Measurements from ENCODE around the gene CPNE2. TPM values are rescaled to one million over a fixed set of nuclear protein-coding genes. Genes with fewer than 3 reads are reported as not detected.

CPNE2 gene
- total RNA-seq, 1 experiment from 2014 or later = 14.5 TPM

DNA sequence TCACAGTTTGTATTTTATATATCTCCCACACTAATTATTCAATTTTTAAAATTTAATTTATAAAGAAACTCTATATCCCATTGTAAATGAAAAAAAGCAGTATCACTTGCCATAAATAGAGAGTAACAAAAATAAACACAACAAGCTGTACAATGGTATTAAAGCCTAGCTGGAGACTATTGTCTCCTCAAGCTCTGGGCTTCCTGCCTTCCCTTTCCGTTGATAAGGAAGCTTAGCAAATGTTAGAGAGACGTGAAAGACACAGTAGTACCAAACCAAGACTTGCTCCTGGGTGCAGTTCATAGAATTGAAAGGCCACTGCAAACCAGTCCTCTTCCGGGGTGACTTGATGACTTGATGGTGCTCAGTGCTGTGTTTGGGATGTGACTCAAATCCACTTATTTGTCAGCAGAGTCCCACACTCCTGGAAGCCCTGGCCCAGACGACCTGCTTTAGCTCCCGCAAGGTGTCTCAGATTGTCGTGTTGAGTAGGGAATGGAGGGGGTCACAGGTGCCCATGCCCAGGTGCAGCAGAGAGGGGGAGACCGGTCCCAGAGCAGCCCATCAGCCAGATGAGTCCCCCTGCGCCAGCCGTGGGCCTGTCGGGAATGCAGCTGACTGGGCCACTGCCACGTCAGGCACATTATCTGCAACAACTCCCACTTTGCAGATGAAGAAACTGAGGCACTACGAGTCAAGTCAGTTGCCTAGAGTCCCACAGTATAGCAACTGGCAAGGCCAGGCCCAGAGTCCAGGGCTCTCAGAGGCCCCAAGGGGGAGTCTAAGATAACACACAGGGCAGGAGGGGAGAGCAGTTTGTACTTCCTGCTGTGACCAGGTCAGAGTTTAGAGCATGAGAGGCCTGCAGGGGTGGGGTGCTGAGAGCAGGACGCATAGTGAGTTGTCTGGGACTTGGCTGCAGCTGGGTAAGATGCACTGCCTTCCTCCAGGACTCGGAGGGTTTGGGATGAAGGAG lies 53.0 kb downstream of the CPNE2 start:
- Histone ChIP-seq H3K4me2 (ENCODE audit: low read length) (no peak overlapping the region), H3K4me3 (ENCODE audit: low read length) (no peak overlapping the region), H3K4me1 (ENCODE audit: insufficient read depth, low read length) (no peaks in the 10 kb centered on the region), H3K9ac (ENCODE audit: low read length) (no peak overlapping the region), H3K9me2 (replicated peaks; ENCODE audit: low read length) (no peaks in the 10 kb centered on the region), H3K36me3 (ENCODE audit: low read depth, low read length) (no peaks in the 10 kb centered on the region), H3K9me3 (ENCODE audit: low read length) (no peaks in the 10 kb centered on the region), H2AFZ (ENCODE audit: low read length) (no peak overlapping the region), H4K20me1 (ENCODE audit: low read length) (no peaks in the 10 kb centered on the region), H3F3A (ENCODE audit: low read length, unreplicated experiment) (no peaks in the 10 kb centered on the region), H3K27me3 (ENCODE audit: low read length) (no peaks in the 10 kb centered on the region), H3K79me2 (ENCODE audit: low read length) (no peaks in the 10 kb centered on the region), H3K27ac (ENCODE audit: low read length) (no peak overlapping the region)
- ATAC-seq (no peak), DNase-seq (no peak)
- TF ChIP-seq EZH2phosphoT487 (IDR thresholded peaks at IDR 0.05; ENCODE audit: borderline replicate concordance, low read length) = no peak
- no peak for TF ChIP-seq EZH2 (IDR thresholded peaks at IDR 0.05; ENCODE audit: low read length, unreplicated experiment)
- TF ChIP-seq, protein P1, sequence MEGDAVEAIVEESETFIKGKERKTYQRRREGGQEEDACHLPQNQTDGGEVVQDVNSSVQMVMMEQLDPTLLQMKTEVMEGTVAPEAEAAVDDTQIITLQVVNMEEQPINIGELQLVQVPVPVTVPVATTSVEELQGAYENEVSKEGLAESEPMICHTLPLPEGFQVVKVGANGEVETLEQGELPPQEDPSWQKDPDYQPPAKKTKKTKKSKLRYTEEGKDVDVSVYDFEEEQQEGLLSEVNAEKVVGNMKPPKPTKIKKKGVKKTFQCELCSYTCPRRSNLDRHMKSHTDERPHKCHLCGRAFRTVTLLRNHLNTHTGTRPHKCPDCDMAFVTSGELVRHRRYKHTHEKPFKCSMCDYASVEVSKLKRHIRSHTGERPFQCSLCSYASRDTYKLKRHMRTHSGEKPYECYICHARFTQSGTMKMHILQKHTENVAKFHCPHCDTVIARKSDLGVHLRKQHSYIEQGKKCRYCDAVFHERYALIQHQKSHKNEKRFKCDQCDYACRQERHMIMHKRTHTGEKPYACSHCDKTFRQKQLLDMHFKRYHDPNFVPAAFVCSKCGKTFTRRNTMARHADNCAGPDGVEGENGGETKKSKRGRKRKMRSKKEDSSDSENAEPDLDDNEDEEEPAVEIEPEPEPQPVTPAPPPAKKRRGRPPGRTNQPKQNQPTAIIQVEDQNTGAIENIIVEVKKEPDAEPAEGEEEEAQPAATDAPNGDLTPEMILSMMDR (conservative IDR thresholded peaks at IDR 0.05; ENCODE audit: low read depth, low read length) = no peak
- POLR2A ChIA-PET (ENCODE audit: unreplicated experiment) = interaction anchor here (0.6 kb wide), 1 partner anchor 13 kb away, joined by 4 read pairs; no protein-coding TSS in a partner anchor
- intact Hi-C loops (cut with micrococcal nuclease) = no loop called here
- no TSS peak for BruUV-seq (replicated peaks)
- CTCF ChIA-PET = no interaction called here

DNA sequence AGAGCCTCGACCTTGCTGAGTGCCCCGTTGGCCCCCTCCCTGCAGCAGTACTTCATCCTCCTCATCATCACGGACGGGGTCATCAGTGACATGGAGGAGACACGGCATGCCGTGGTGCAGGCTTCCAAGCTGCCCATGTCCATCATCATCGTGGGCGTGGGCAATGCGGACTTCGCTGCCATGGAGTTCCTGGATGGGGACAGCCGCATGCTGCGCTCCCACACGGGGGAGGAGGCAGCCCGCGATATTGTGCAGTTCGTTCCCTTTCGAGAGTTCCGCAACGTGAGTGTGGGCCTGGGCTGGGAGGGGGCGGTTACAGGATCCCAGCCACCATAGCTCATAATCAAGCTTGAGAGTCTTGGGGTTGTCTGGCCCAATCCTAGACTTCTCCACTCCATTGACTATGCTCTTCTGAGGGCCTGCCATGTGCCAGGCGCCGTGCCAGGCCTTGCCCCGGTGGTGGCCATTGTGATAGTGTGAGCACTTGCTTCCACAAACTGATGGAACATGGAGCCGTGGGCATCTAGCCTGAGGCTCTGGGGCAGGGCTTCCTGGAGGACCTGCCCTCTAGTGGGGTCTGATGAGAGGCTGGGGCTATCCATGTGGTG lies 53.8 kb downstream of the CPNE2 start:
- no peaks in the 10 kb centered on the region for H3K27me3 ChIP-seq (ENCODE audit: low read length)
- no peaks in the 10 kb centered on the region for H3K9me3 ChIP-seq (ENCODE audit: low read length)
- H3K9me2 ChIP-seq (replicated peaks; ENCODE audit: low read length) = no peaks in the 10 kb centered on the region
- H3K4me2 ChIP-seq (ENCODE audit: low read length) = no peak overlapping the region
- ChIA-PET POLR2A (ENCODE audit: unreplicated experiment) (no interaction called here), CTCF (no interaction called here)
- intact Hi-C loops (cut with micrococcal nuclease) = no loop called here
- no peak overlapping the region for H3K27ac ChIP-seq (ENCODE audit: low read length)
- no peaks in the 10 kb centered on the region for H3K79me2 ChIP-seq (ENCODE audit: low read length)
- H3K9ac ChIP-seq (ENCODE audit: low read length) = no peak overlapping the region
- no peaks in the 10 kb centered on the region for H3K36me3 ChIP-seq (ENCODE audit: low read depth, low read length)
- no peaks in the 10 kb centered on the region for H4K20me1 ChIP-seq (ENCODE audit: low read length)
- no peak overlapping the region for H2AFZ ChIP-seq (ENCODE audit: low read length)
- DNase-seq = no peak
- no peaks in the 10 kb centered on the region for H3K4me1 ChIP-seq (ENCODE audit: insufficient read depth, low read length)
- no peak overlapping the region for H3K4me3 ChIP-seq (ENCODE audit: low read length)
- no TSS peak for BruUV-seq (replicated peaks)
- ATAC-seq = no peak
- TF ChIP-seq, protein P1 (conservative IDR thresholded peaks at IDR 0.05; ENCODE audit: low read depth, low read length) = no peak
- H3F3A ChIP-seq (ENCODE audit: low read length, unreplicated experiment) = no peaks in the 10 kb centered on the region

DNA sequence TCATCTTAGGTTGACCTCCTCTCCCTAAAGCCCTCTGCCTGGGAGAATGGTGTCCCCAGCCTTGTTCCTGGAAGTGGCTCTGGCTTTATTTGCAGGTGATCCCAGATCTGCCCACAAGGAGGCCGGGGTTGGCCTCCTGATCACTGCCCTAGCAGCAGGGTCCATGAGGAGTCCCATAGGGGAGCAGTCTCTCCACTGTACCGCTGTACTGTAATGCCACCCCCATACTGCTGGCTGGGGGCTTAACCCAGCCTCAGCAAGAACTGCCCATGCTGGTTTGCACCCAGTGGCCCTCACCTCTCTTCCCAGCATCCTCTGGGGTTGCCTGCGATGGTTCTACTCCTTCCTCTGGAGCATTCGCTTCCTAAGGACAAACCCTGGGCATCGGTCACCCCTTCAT lies 54.4 kb downstream of the CPNE2 start:
- intact Hi-C loops (cut with micrococcal nuclease) = no loop called here
- no peak overlapping the region for H3K4me3 ChIP-seq (ENCODE audit: low read length)
- H3K9me3 ChIP-seq (ENCODE audit: low read length) = no peaks in the 10 kb centered on the region
- peak; percentile 61 for ATAC-seq
- H3K27me3 ChIP-seq (ENCODE audit: low read length) = no peaks in the 10 kb centered on the region
- POLR2A ChIA-PET (ENCODE audit: unreplicated experiment) = no interaction called here
- DNase-seq = peak; percentile 33
- H4K20me1 ChIP-seq (ENCODE audit: low read length) = no peaks in the 10 kb centered on the region
- no peak overlapping the region for H3K4me2 ChIP-seq (ENCODE audit: low read length)
- no peaks in the 10 kb centered on the region for H3F3A ChIP-seq (ENCODE audit: low read length, unreplicated experiment)
- H3K9me2 ChIP-seq (replicated peaks; ENCODE audit: low read length) = no peaks in the 10 kb centered on the region
- no peak overlapping the region for H3K27ac ChIP-seq (ENCODE audit: low read length)
- no peaks in the 10 kb centered on the region for H3K36me3 ChIP-seq (ENCODE audit: low read depth, low read length)
- no TSS peak for BruUV-seq (replicated peaks)
- H2AFZ ChIP-seq (ENCODE audit: low read length) = no peak overlapping the region
- H3K79me2 ChIP-seq (ENCODE audit: low read length) = no peaks in the 10 kb centered on the region
- H3K4me1 ChIP-seq (ENCODE audit: insufficient read depth, low read length) = no peaks in the 10 kb centered on the region
- H3K9ac ChIP-seq (ENCODE audit: low read length) = no peak overlapping the region
- CTCF ChIA-PET = no interaction called here
- TF ChIP-seq, protein P1 (conservative IDR thresholded peaks at IDR 0.05; ENCODE audit: low read depth, low read length) = peak; percentile 36; the same call in 1 of the 2 replicates
- TF ChIP-seq EZH2 (IDR thresholded peaks at IDR 0.05; ENCODE audit: low read length, unreplicated experiment) = no peak
- TF ChIP-seq EZH2phosphoT487 (IDR thresholded peaks at IDR 0.05; ENCODE audit: borderline replicate concordance, low read length) = no peak
